Measurements from ENCODE around the gene SEC24A.
"Not testable (repeated sequence)": the region's sequence is repeated elsewhere in the genome, so short reads cannot be mapped to it uniquely, and the experiment has no call there.

Gene SEC24A

DNA sequence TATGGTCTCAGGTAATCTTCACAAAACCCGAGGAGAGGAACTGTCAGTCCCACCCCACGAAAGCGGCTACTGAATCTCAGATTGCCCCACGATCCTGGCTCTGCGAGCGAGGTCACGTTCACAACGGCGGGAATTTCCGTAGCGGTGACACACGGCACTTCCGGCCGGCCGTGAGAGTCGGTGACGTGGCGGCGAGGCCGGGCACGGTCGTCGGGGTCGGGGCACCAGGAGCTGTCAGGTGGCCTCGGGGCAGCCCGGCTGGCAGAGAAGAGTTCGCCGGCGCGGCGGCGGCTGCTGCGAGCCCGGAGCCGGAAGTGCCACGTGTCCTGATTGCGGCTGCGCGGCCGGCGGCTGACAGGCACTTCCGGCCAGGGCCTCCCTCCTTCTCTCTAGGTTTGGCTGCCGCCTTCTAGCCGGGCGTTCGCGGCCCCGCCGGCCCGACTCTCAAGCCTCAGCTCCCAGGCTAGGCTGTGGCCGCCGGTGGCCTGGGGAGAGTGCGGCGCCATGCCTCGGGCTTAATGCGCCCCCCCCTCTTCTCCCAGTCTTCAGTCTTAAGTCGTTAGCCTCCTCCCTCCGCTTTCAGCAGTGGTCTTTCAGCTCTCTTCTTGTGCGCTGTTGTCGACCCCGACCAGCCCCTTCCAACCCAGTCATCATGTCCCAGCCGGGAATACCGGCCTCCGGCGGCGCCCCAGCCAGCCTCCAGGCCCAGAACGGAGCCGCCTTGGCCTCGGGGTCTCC lies at the start of gene SEC24A:
Gene SEC24A, plus strand, starts transcription at position 361 of the 738 bp plus-strand sequence. Its CDS starts 292 bp downstream, at position 653.
- DNase-seq (ENCODE audit: low read depth): peak; percentile 92

GRCh38 chr5:134599820-134600219 lies 48.8 kb upstream of the SEC24A start:
- DNase-seq (ENCODE audit: low read depth): not testable (repeated sequence)

GRCh38 chr5:134600600-134600999 lies 48.0 kb upstream of the SEC24A start:
- peak; percentile 32 for DNase-seq (ENCODE audit: low read depth)

GRCh38 chr5:134603059-134603458 lies 45.5 kb upstream of the SEC24A start:
- DNase-seq (ENCODE audit: low read depth): peak; percentile 55

- no peak for DNase-seq (ENCODE audit: low read depth)
Measured at GRCh38 chr5:134604908-134605307, 43.7 kb upstream of the SEC24A start.

DNA sequence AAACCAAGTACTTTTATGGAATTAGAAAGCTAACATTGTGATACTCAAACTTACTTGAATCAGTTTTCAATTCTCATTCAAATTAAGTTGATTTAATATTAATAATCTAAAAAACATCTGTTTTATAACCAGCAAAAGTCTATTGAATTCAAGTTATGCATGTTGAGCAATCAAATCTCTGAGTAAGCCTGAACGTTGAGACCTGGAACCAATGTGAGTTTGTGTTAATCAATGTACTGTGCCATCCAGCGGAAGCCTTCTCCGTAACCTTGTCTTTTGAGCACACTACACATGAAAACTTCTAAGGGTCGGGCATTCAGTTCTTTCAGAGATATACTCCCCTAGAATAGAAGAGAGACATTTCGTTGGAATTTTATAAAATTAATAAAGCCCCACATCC lies 41.9 kb upstream of the SEC24A start:
- DNase-seq (ENCODE audit: low read depth): peak; percentile 34

GRCh38 chr5:134608555-134608954 lies 40.0 kb upstream of the SEC24A start:
- DNase-seq (ENCODE audit: low read depth): no peak

GRCh38 chr5:134609232-134609851 lies 39.2 kb upstream of the SEC24A start:
- DNase-seq (ENCODE audit: low read depth): no peak

DNA sequence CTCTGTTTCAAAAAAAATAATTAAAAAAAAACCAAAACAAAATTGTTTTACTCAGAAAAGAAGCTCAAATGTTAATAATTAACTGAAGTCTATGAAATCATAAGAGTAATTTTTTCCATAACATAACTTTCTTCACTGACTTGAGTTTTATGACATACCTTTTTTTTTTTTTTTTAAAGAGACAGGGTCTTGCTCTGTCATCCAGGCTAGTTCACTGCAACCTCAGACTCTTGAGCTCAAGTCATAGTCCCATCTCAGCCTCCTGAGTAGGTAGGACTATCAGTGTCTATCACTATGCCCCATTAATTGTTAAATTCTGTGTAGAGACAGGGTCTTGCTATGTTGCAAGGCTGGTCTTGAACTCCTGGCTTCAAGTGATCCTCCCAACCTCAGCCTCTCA lies 37.9 kb upstream of the SEC24A start:
- peak; percentile 21 for DNase-seq (ENCODE audit: low read depth)

DNA sequence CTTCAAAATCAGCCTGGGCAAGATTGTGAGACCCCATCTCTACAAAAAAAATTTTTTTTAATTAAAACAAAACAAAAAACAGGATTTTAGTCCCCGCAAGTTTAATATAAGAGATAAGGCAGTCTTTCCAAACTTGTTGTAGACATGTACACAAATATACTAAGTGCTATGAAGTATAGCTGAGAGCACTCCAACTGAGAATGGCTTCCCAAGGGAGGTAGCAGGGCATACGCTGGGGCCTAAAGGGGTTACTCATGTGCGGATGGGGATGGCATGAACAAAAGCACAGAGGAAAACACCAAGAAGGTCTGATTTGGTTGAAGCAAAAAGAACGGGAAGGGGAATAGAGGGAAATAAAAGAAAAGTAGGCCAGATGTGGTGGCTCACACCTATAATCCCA lies 37.1 kb upstream of the SEC24A start:
- DNase-seq (ENCODE audit: low read depth): no peak

DNA sequence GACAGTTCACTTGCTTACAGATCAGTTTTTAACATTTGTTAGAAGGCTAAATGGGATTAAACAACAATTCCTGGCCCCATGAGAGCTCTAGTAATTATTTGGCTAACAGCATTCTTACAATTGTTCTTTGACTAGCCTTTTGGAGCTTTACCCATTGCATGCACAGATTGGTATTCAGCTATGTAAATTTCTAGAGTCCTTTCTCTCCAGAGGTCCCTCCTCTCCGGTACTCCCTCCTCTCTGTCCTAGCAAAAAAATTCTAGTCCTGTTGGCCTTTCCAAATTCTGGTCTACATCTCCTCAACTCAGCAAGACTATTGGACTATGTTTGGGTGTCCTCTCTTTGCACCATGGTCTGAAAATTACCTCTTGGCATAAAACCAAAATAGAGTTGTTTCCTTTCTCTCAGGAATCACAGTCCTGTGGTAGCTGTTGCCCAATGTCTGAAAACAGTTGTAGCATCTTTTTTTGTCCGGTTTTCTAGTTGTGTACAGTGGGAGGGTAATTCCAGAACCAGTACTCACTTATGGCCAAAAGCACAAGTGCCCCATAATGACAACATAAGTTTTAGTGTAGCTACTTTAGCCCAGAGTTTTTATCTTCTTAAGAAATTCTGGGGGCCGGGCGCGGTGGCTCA lies 34.0 kb upstream of the SEC24A start:
- DNase-seq (ENCODE audit: low read depth): no peak

GRCh38 chr5:134620634-134621033 lies 28.0 kb upstream of the SEC24A start:
- peak; percentile 2 for DNase-seq (ENCODE audit: low read depth)

GRCh38 chr5:134625559-134625958 lies 23.0 kb upstream of the SEC24A start:
- no peak for DNase-seq (ENCODE audit: low read depth)

GRCh38 chr5:134626369-134627014 lies 22.1 kb upstream of the SEC24A start:
- peak; percentile 98 for DNase-seq (ENCODE audit: low read depth)

- no peak for DNase-seq (ENCODE audit: low read depth)
Measured at GRCh38 chr5:134634227-134634626, 14.4 kb upstream of the SEC24A start.

DNA sequence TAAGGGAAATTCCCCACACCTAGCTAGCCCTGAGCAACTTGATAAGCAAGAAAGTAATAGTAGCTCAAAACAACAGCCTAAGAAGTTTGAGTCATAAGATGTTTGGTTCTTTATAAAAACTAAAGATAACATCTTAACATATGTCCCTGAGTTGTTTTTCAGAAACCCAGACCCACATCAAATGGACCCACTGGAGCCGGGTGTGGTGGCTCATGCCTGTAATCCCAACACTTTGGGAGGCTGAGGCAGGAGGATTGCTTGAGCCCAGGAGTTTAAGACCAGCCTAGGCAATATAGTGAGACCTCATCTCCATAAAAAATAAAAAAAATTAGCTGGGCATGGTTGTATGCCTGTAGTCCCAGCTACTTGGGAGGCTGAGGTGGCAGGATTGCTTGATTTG lies 13.2 kb upstream of the SEC24A start:
- DNase-seq (ENCODE audit: low read depth): not testable (repeated sequence)

GRCh38 chr5:134637116-134637721 lies 11.4 kb upstream of the SEC24A start:
- no peak for DNase-seq (ENCODE audit: low read depth)

DNA sequence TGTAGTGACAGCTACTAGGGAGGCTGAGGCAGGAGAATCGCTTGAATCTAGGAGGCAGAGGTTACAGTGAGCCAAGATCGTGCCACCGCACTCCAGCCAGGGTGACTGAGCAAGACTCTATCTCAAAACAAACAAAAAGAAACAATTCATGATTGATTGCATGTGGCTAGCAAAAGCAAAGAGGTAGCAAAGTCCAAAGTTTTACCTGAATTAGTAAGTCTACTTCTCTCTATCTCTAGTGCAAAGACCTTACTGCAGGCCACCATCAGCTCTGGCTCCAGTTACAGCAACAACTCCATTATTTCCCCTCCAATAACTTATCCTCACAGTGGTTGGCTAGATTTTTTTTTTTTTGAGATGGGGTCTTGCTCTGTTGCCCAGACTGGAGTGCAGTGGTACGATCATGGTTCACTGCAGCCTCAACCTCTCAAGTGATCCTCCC lies 9.8 kb upstream of the SEC24A start:
- no peak for DNase-seq (ENCODE audit: low read depth)

GRCh38 chr5:134642931-134643530 lies 5.6 kb upstream of the SEC24A start:
- DNase-seq (ENCODE audit: low read depth): peak; percentile 58

- DNase-seq (ENCODE audit: low read depth): peak; percentile 92
Measured at GRCh38 chr5:134647750-134648424, 698 bp upstream of the SEC24A start.

GRCh38 chr5:134649163-134649835 lies 714 bp downstream of the SEC24A start:
- DNase-seq (ENCODE audit: low read depth): peak; percentile 21

All from fibroblast of gingiva (primary cell).